Endothelial cell of umbilical vein (primary cell): ENCODE results near the gene TSPAN4. TPM values are rescaled to one million over a fixed set of nuclear protein-coding genes. Genes with fewer than 3 reads are reported as not detected.

Source experiments
- BruUV-seq: library from RNA; stranded (reverse); fragments of 400-500 nt; replicated peaks from 2 replicates; lab custom pipeline; 2021; lab: Mats Ljungman, UMichigan
- CTCF ChIA-PET: fragments of 300-600, 350-600 bp; sonication (Branson Sonifier 250); formaldehyde crosslinking; loops from one replicate; lab custom pipeline; 2021; ENCODE audit warnings: antibody characterized with exemption, inconsistent platforms; lab: Charles Lee
- POLR2A ChIA-PET: fragments of 300-600, 350-600 bp; sonication (Branson Sonifier 250); formaldehyde crosslinking; loops from one replicate; lab custom pipeline; 2021; ENCODE audit warnings: antibody characterized with exemption, inconsistent platforms; lab: Charles Lee
- DNase-seq: peaks from one replicate; pipeline ENCODE4 v3.0.0-alpha.2; 2011; ENCODE audit warnings: low read depth, low spot score
- FAIRE-seq: peaks from 2 replicates; lab custom pipeline; 2011; peaks lifted over from hg19 to GRCh38; lab: Jason Lieb, UNC
- H2AFZ ChIP-seq: 2 replicates; pipeline ENCODE4 v1.6.0; 2012; ENCODE audit warnings: low read depth, low read length, control low read depth, inconsistent platforms
- H3K27ac ChIP-seq: 2 replicates; pipeline ENCODE4 v1.5.1; 2011; ENCODE audit warnings: low read depth, mild to moderate bottlenecking, control low read depth, low read length, moderate library complexity; ENCODE audit not compliant: insufficient read depth
- H3K27me3 ChIP-seq, 2 experiments: 2 replicates each; pipeline versions ENCODE4 v1.6.0 to v1.6.1; 2011; ENCODE audit warnings: low read length in 2 of 2, mixed read lengths in 1 of 2; ENCODE audit not compliant: control insufficient read depth in 2 of 2, insufficient read depth in 2 of 2
- H3K36me3 ChIP-seq, 2 experiments: 2 replicates in 1 of 2; 3 replicates in 1 of 2; pipeline ENCODE4 v1.5.1; 2011; ENCODE audit warnings: low read length in 2 of 2, mild to moderate bottlenecking in 1 of 2, moderate library complexity in 1 of 2; ENCODE audit not compliant: control insufficient read depth in 2 of 2, insufficient read depth in 2 of 2; ENCODE audit errors: extremely low read depth in 1 of 2
- H3K4me1 ChIP-seq: 3 replicates; pipeline ENCODE4 v1.5.1; 2011; ENCODE audit warnings: mild to moderate bottlenecking, low read length; ENCODE audit not compliant: control insufficient read depth, insufficient read depth; ENCODE audit errors: extremely low read depth
- H3K4me2 ChIP-seq: 2 replicates; pipeline ENCODE4 v1.6.1; 2011; ENCODE audit warnings: low read length, control low read depth, mixed read lengths; ENCODE audit not compliant: insufficient read depth
- H3K4me3 ChIP-seq, 3 experiments: fragments of 200-600 bp in 1 of 3; sonication (generic), shearing (Covaris generic) in 1 of 3; replicated peaks in 1 of 3; 2 replicates each; pipeline ENCODE4 v1.5.1; 2011 to 2016; ENCODE audit warnings: control low read depth in 3 of 3, low read length in 3 of 3, mild to moderate bottlenecking in 2 of 3, inconsistent platforms in 1 of 3, low read depth in 1 of 3, moderate library complexity in 1 of 3; ENCODE audit not compliant: insufficient read depth in 1 of 3
- H3K79me2 ChIP-seq: 2 replicates; pipeline ENCODE4 v1.6.0; 2012; ENCODE audit warnings: low read length, inconsistent platforms; ENCODE audit not compliant: control insufficient read depth, insufficient read depth
- H3K9ac ChIP-seq: replicated peaks from 2 replicates; pipeline ENCODE3; 2011; ENCODE audit warnings: low read length, control low read depth; ENCODE audit not compliant: insufficient read depth; ENCODE audit errors: extremely low read depth
- H3K9me1 ChIP-seq: replicated peaks from 3 replicates; pipeline ENCODE4 v1.6.0; 2011; ENCODE audit warnings: mild to moderate bottlenecking, low read length; ENCODE audit not compliant: control insufficient read depth, insufficient read depth; ENCODE audit errors: extremely low read depth
- H3K9me3 ChIP-seq: replicated peaks from 2 replicates; pipeline ENCODE4 v1.5.1; 2012; ENCODE audit warnings: low read length, inconsistent platforms; ENCODE audit not compliant: control insufficient read depth, insufficient read depth
- H4K20me1 ChIP-seq: replicated peaks from 2 replicates; pipeline ENCODE3; 2011; ENCODE audit warnings: mild to moderate bottlenecking, low read length; ENCODE audit not compliant: control insufficient read depth, insufficient read depth; ENCODE audit errors: extremely low read depth
- CTCF ChIP-seq, 2 donors: IDR thresholded peaks; 1 replicate in 1 of 2; 2 replicates in 1 of 2; pipeline ENCODE4 v1.5.1; 2011; ENCODE audit warnings: low read length in 2 of 2, mild to moderate bottlenecking in 2 of 2, moderate library complexity in 2 of 2, control low read depth in 1 of 2, inconsistent platforms in 1 of 2, low read depth in 1 of 2; ENCODE audit not compliant: insufficient read depth in 1 of 2; ENCODE audit errors: extremely low read depth in 1 of 2
- EZH2 ChIP-seq: IDR thresholded peaks from 2 replicates; pipeline ENCODE4 v1.6.1; 2012; ENCODE audit warnings: borderline replicate concordance, low read depth, mild to moderate bottlenecking, moderate library complexity, low read length, inconsistent platforms; ENCODE audit not compliant: severe bottlenecking
- FOS ChIP-seq: IDR thresholded peaks from 2 replicates; pipeline ENCODE4 v1.6.1; 2011; ENCODE audit warnings: mild to moderate bottlenecking, low read length, moderate library complexity, borderline replicate concordance; ENCODE audit not compliant: insufficient read depth
- GATA2 ChIP-seq: IDR thresholded peaks from 2 replicates; pipeline ENCODE4 v1.7.0; 2011; ENCODE audit warnings: low read depth, mild to moderate bottlenecking, moderate library complexity, mixed read lengths, low read length; ENCODE audit not compliant: insufficient read length, insufficient read depth
- JUN ChIP-seq: IDR thresholded peaks from 2 replicates; pipeline ENCODE4 v1.6.1; 2011; ENCODE audit warnings: borderline replicate concordance, low read depth; ENCODE audit not compliant: insufficient read length, insufficient read depth
- MYC ChIP-seq: IDR thresholded peaks from one replicate; pipeline ENCODE4 v1.6.1; 2011; ENCODE audit warnings: mild to moderate bottlenecking, low read depth, low read length
- POLR2A ChIP-seq: IDR thresholded peaks from 2 replicates; pipeline ENCODE4 v1.6.1; 2012; ENCODE audit warnings: low read depth, mild to moderate bottlenecking, control low read depth, low read length
- POLR2AphosphoS5 ChIP-seq: IDR thresholded peaks from 2 replicates; pipeline ENCODE4 v1.6.1; 2012; ENCODE audit warnings: low read depth, mild to moderate bottlenecking, control low read depth, low read length, moderate library complexity; ENCODE audit not compliant: insufficient read depth
- dilution Hi-C: fragments of 300-500 bp; cut with MboI; formaldehyde crosslinking; loops from one replicate; pipeline ENCODE4 v1.15.0; 2019; ENCODE audit warnings: low sequenced_read_pairs; ENCODE audit not compliant: extremely low pct_ligation_motif_present
- intact Hi-C: fragments of 100-400 bp; cut with micrococcal nuclease; formaldehyde crosslinking; loops from one replicate; pipeline ENCODE4 v1.10.0; 2022
- polyA plus RNA-seq, 4 experiments: library from polyadenylated mRNA; depleted of rRNA in 3 of 4; stranded (reverse) in 3 of 4; unstranded in 1 of 4; fragments of >200 nt; gene quantifications; 2 replicates each; pipeline versions ENCODE4 v1.2.1 to v1.2.3, GENCODE V29; 2011 to 2012; ENCODE audit warnings: missing spikeins in 1 of 4
- total RNA-seq: library from RNA; stranded (reverse); gene quantifications from 2 replicates; pipeline ENCODE4 v1.2.3, GENCODE V29; 2021
- TF ChIP-seq, protein P1 (sequence below): IDR thresholded peaks from 2 replicates; pipeline ENCODE4 v1.6.1; 2011; ENCODE audit not compliant: insufficient read depth, insufficient read length

The TSPAN4 gene
- total and polyA plus RNA-seq, 2 donors (not counting 3 experiments of a cell fraction or from before 2014, with no cell fraction given) = 114 to 199 TPM

DNA sequence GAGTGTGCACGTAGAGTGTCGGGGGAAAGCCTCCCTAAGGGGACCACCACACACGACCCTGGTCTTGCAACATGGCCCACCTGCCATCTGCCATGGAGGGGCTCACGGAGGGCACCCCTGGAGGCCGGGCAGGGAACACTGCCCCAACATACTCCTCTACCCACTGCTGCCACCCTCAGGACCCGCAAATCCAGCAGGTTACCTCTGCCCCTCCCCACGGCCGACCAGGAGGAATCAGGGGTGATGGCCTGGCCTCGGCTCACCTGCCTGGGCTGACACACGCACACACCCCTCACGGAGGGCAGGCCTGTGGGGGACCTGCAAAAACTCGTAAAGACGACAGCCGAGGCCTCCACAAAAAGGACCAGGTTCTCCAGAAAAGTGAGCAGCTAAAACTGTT is 37.8 kb downstream of the TSPAN4 start:
- DNase-seq = no peak
- BruUV-seq = no TSS peak
- dilution Hi-C loops = no loop called here
- Histone ChIP-seq H3K4me2 (no peak overlapping the region), H3K9me1 (no peaks in the 10 kb centered on the region), H3K4me3 (no peak overlapping the region), H3K79me2 (no peaks in the 10 kb centered on the region), H3K4me1 (no peaks in the 10 kb centered on the region), H3K9me3 (no peaks in the 10 kb centered on the region), H2AFZ (no peak overlapping the region), H3K27ac (no peak overlapping the region), H3K27me3 (no peaks in the 10 kb centered on the region), H4K20me1 (no peaks in the 10 kb centered on the region), H3K9ac (no peak overlapping the region), H3K36me3 (peaks cover 0 to 3% of the 10 kb centered on the region in 2 experiments)
- ChIA-PET CTCF (no interaction called here), POLR2A (no interaction called here)
- TF ChIP-seq POLR2AphosphoS5 (no peak), GATA2 (no peak), CTCF (IDR thresholded peaks at IDR 0.05; ENCODE audit: extremely low read depth in 1 of 2, insufficient read depth in 1 of 2, low read depth in 1 of 2, low read length in 2 of 2) (no peak), EZH2 (no peak)
- intact Hi-C loops = no loop called here
- no peak for FAIRE-seq

- no peaks in the 10 kb centered on the region for H3K9me1 ChIP-seq
- H3K9ac ChIP-seq = no peak overlapping the region
- H2AFZ ChIP-seq = no peak overlapping the region
- intact Hi-C loops (no loop called here), dilution Hi-C loops (no loop called here)
- DNase-seq (no peak), FAIRE-seq (no peak)
- BruUV-seq = no TSS peak
- H3K4me1 ChIP-seq = no peaks in the 10 kb centered on the region
- H3K27me3 ChIP-seq = no peaks in the 10 kb centered on the region
- POLR2A ChIA-PET = no interaction called here
- TF ChIP-seq GATA2 (no peak), POLR2AphosphoS5 (no peak), EZH2 (no peak), CTCF (IDR thresholded peaks at IDR 0.05; ENCODE audit: extremely low read depth in 1 of 2, insufficient read depth in 1 of 2, low read depth in 1 of 2, low read length in 2 of 2) (no peak), POLR2A (no peak), JUN (no peak), MYC (no peak), FOS (no peak)
- TF ChIP-seq, protein P1, sequence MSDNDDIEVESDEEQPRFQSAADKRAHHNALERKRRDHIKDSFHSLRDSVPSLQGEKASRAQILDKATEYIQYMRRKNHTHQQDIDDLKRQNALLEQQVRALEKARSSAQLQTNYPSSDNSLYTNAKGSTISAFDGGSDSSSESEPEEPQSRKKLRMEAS = no peak
- no peaks in the 10 kb centered on the region for H3K9me3 ChIP-seq
- CTCF ChIA-PET = no interaction called here
- no peak overlapping the region for H3K4me2 ChIP-seq
- H3K79me2 ChIP-seq = no peaks in the 10 kb centered on the region
- no peak overlapping the region for H3K4me3 ChIP-seq
- no peak overlapping the region for H3K27ac ChIP-seq
- no peaks in the 10 kb centered on the region for H4K20me1 ChIP-seq
- peaks cover 3 to 4% of the 10 kb centered on the region in 2 experiments for H3K36me3 ChIP-seq
Measured at GRCh38 chr11:882596-882995, 39.9 kb downstream of the TSPAN4 start.
